HG03571 (cell line): ENCODE measurements around the gene CPN2.

Source experiments
- ATAC-seq: cut with Tn5 transposase; IDR thresholded peaks from one replicate; pipeline ENCODE4 v1.9.1; 2021; ENCODE audit not compliant: unreplicated experiment

Gene CPN2

DNA sequence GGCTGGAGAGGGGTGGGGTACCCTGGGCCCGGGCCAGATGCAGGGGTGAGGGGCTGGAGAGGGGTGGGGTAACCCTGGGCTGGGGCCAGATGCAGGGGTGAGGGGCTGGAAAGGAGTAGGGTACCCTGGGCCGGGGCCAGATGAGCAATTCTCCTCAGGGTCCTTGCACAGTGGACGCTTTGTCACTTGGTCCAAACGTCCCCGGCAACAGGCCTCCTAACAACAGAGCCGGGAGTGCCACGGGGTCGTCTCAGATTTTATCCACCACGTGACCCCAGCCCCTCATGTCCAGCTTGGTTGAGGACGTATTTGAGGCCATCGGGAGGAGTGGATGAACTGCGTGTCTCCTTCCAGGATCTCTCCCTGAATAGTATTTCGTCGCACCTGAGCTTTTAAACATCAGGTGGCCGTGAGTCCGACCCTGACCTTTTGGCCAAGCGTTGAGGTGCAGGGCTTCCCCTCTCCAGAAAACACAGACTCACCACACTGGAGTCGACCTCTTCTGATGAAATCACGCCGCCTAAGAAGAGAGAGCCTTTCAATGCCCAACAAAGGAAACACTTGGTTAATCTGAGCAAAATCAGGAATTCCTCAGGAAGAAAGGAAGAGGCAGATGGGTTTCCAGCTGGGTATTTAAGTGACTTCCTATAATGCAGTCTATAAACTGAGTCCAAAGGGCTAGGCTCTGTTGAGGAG is 31.2 kb upstream of the CPN2 start:
- no peak for ATAC-seq

- no peak for ATAC-seq
Measured at GRCh38 chr3:194381460-194381875, 30.3 kb upstream of the CPN2 start.

DNA sequence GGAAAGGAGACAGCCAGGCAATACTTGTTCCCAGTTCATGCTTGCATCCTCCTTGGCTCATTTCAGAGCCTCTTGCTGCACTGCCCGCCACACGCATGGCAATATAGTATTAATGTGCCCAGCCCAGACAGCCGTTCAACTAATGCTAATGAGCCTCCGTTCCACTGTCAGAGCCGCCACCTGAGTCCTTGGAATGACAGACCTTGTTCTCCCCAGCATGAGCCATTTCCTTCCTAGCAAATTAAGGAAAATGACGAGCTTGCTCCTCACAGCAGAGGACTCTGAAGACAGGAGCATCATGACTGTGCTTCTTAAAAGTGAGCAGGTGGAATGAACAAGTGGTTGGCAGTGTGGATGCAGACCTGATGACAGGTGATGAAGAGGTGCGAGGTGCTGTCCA is 29.2 kb upstream of the CPN2 start:
- no peak for ATAC-seq

GRCh38 chr3:194379651-194380050 is 28.5 kb upstream of the CPN2 start:
- no peak for ATAC-seq

DNA sequence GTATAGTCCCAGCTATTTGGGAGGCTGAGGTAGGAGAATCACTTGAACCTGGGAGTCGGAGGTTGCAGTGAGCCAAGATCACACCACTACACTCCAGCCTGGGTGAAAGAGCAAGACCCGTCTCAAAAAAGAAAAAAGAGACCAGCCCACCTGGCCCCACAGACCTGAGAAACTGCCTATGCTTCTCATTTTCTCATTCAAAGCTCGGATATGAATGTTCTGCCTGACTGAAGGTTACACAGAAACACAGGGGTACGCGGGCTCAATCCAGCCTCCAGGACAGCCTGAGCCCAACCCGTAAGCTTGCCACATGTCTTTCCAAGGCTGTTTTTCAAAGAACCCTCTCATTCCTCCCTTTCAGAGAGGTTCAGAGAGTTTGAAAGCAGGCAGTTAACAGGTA is 28.1 kb upstream of the CPN2 start:
- ATAC-seq = no peak

GRCh38 chr3:194377708-194378107 is 26.6 kb upstream of the CPN2 start:
- no peak for ATAC-seq

DNA sequence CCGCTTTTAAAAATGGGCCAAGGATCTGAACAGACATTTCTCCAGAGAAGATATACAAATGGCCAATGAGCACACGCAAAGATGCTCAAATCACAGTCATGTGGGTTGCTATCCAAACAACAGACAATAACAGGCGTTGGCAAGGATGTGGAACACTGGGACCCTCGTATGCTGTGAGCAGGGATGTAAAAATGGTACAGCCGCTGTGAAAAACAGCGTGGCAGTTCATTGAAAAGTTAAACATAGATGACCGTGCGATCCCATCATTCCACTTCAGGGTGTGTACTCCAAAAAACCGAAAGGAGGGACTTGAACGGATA is 25.1 kb upstream of the CPN2 start:
- no peak for ATAC-seq

DNA sequence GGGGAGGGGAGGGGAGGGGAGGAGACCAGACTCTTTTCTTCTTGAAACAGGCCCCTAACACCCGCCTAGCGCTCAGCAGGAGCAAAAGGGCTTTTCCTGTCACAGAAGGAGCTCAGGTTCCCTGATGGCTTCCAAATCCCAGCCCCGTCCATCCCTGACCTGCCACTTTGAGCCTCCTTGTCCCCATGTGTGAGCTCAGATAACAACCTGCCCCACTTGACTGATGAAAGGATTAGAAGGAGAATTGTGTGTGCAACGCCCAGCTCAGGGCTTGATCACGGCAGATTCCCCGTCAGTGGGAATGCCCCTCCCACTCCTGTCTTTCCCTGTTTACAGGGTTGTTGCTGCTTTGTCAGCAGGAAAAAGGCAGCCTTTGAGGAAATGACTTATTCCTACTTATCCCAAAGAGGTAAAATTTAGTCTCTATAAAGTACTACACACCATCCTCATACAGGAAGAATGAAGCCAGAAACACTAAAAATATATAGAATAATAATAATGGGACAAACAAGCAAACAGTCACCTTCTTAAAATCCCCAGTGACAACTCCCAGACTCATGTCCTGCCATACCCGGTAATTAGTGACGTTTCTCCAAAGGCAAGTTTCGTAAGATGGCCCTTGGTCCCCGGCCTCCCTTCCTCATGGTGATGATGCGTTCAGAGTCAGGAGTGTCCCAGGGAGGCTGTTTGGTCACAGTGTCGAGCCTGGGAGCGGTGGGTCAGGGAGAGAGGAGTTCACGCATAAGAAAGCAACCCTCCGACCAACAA is 24.5 kb upstream of the CPN2 start:
- ATAC-seq = no peak

DNA sequence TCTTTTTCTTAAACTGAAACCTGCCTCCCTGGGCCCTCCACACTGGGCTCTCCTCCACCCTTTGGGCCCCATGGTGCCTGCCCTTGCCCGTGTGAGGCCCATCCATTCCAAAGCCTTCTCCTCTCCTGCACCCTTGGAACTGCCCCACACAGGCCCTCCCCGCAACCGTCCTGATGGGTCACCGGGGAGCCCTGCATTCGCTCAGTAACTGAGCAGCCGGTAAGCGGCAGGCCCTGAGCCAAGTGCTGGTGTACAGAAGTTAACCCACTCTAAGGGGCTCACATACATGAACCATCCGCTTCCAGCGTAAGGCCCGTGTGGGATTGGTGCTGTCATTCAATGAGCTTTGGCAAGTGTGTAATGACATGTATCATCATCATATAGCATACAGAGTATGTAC is 23.8 kb upstream of the CPN2 start:
- no peak for ATAC-seq

DNA sequence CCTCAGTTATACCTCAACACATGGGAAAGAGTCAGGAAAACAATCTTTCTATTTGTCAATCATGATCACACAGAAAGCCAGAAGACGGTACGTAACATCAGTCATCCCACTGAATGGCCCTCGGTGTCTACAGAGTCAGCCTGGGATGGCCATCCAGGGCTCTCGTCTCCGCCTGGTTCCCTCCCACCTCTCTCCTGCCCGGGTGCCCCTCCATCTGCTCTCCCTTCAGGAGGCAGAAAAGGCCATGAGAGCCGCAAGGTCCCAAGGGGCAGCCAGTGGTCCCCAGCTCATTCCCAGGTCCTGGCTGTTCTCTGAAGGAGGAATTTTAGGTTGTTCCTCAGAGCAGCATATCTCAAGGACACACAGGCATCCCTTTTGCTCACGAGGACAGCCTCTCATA is 22.8 kb upstream of the CPN2 start:
- no peak for ATAC-seq

GRCh38 chr3:194373028-194373427 is 21.9 kb upstream of the CPN2 start:
- no peak for ATAC-seq

- ATAC-seq = no peak
Measured at GRCh38 chr3:194370753-194371152, 19.6 kb upstream of the CPN2 start.

- ATAC-seq = no peak
Measured at GRCh38 chr3:194369522-194370279, 18.6 kb upstream of the CPN2 start, which contains the start of gene LRRC15. TSS of gene LRRC15 (minus strand) at chr3:194369743. CDS start at chr3:194361043, 8,700 bp downstream.

DNA sequence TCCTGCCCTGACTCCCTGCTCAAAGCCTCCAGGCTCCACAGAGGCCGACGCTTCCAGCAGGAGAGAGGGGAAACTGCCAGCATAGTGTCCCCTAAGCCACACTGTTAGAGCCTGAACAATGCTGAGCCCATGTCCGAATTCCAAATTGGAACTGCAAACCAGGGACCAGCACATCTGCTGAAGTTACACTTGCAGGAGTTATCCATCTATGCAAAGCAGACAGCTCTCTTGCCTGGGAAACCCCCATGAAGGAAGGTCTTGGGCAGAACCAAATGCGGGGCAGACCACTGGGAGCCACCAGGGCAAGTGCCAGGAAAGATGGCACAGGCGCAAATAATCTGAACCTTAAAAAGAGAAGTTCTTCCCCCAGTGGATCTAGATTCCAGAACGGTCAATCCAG is 17.8 kb upstream of the CPN2 start:
- no peak for ATAC-seq

- ATAC-seq = no peak
Measured at GRCh38 chr3:194367992-194368841, 17.1 kb upstream of the CPN2 start.

DNA sequence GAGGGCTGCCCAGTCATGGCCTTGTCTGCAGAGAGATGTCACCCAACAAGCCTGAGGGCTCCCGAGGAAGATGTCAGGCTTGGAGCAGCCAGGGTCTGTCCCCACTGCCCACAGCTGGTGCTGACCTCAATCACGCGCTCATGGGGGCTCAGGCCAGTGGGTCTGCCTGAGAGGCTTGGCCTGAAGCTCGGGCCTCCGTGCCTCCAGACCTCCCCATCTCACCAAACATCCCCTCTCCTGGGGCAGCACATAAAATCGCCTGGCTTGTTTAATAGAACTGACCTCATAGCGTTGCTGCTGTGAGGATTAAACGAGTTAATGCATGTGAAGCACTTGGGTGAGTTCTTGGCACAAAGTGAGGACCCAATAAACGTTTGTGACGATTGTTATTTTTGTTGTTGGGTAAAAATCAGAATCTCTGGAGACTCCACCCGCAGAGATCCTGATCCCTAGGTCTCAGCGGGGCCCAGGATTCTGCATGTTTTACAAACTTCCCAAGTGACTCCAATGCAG is 14.9 kb upstream of the CPN2 start:
- ATAC-seq = no peak

DNA sequence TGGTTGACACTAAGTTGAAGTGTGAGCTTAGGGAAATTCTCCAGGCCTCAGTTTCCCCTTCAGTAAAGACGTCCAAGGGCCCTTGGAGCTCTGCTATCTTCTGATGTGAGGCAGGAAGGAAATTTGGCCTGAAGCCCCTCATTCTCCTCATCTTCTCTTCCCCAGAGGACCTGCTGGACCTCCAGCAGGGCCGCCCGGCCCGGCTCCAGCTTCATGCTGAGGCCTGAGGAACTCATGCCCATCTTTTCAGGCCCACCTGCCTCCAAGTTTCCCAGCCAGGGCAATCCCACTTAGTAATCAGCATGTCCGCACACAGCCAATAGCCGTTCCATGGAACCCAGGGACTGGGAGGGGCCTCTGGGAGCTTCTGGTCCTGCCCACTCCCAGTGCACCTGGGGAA is 14.4 kb upstream of the CPN2 start:
- no peak for ATAC-seq

DNA sequence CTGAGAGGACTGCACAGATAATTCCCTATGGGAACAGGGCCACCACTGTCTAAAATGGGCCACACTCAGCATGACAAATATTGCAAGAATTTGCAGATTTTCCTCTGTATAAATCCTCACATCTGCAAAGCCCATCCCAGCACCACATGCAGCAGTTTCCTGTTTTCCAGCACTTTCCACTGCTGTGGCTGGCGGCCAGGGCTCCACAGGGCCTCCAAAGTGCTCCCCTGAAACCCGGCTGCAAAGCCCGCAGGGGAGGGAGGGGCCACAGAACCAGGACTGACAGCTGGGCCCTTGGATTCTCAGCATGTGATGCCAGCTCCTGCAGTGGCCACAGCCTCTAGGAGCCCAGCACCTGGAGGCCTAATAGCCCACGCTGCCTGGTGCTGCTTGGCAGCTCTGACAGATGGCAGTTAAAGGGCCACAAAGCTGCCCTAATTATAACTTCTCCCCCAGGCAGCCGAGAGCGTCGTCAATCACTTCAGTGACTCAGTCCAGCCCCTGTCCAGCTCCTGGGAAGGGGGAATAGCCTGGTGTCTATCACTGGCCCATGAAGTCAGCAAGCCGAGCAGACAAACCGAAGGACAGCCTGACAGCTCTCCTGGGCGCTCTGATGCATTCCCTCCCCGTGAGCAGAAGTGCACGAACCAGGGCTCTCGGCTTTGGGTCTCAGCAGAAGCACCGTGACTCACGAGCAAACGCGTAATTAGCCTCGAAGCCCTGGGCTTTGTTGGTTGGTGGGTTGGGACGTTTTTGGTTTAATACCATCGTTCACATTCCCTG is 13.7 kb upstream of the CPN2 start:
- ATAC-seq = no peak

DNA sequence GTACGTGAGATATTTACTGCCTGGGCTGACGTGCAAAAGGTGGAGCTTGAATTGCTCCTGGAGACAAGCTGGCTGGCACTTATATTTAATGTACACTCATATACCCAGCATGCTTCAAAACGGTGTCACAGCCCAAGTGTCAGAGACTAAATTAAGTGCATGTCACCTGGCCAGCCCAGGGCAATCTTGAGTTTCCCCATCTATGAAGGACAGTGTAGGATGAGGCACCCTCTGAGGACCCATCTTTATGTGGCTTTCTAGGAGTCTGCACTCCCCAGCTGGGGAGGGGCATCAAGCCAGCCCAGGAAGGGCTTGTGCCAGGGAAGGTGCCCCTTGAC is 13.2 kb upstream of the CPN2 start:
- no peak for ATAC-seq

DNA sequence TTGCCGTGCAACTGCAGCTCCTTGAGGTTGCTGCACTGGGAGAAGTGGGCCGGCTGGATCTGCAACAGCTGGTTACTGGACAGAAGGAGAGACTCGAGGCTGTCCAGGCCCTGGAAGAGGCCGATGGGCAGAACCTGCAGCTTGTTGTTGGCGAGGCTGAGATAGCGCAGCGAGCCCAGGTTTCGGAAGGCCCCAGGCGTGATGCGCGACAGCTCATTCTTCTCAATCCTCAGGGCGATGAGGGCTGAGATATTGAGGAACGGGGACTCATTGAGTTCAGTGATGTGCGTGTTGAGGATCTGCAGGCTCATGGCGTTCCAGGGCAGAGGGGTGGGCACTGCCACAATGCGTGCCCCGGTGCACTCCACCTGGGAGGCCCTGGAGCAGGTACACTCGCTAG is 9.4 kb upstream of the CPN2 start:
- no peak for ATAC-seq
